ENCODE data around the gene VMAC. TPM values are rescaled to one million over a fixed set of nuclear protein-coding genes. Genes with fewer than 3 reads are reported as not detected.

VMAC gene
- total and polyA plus RNA-seq, 2 donors, result 5.9 to 10.8 TPM

DNA sequence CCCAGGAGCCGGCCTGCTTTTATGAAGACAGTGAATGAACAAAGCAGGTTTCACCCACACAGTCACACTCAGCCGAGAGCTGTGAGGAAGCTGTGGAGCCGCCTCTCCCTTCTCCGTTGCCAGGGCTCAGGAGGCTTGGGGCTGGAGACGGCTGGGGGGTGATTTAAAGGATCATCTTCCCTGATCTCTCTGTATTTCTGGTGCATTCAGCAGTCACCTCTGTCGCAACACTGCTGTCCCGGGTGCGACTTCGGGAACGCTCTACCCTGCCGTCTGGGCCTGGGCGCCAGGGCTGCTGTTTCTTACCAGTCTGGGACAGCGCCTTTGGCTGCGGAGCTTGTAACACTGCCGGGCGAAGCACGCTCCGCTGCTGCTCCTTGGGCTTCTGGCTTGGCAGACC, 27.5 kb downstream of the VMAC start:
- no peaks in the 10 kb centered on the region for H3K27me3 ChIP-seq (ENCODE audit: control insufficient read depth in 2 of 2, insufficient read depth in 1 of 2, low read length in 1 of 2)
- no peak for DNase-seq (ENCODE audit: low read depth in 6 of 9, low spot score in 9 of 9)
- H3K4me3 ChIP-seq (ENCODE audit: low read length in 2 of 2), result no peak overlapping the region
- 96% methylated on average over 18 of the region's 18 CpGs for WGBS
- no peak overlapping the region for H3K27ac ChIP-seq (ENCODE audit: low read depth in 1 of 2, low read length in 1 of 2)
- H3K9me3 ChIP-seq (ENCODE audit: control insufficient read depth in 2 of 2, insufficient read depth in 1 of 2, low read length in 1 of 2), result no peaks in the 10 kb centered on the region
- H3K4me1 ChIP-seq (ENCODE audit: control insufficient read depth in 2 of 2, insufficient read depth in 2 of 2, low read length in 2 of 2), result peaks cover 2 to 21% of the 10 kb centered on the region in 2 donors
- peaks cover 83 to 84% of the 10 kb centered on the region in 2 donors for H3K36me3 ChIP-seq (ENCODE audit: control insufficient read depth in 2 of 2, insufficient read depth in 2 of 2, low read length in 1 of 2)

GRCh38 chr19:5932609-5933262, 28.1 kb downstream of the VMAC start:
- 96% methylated on average over 21 of the region's 21 CpGs for WGBS
- peaks cover 83 to 84% of the 10 kb centered on the region in 2 donors for H3K36me3 ChIP-seq (ENCODE audit: control insufficient read depth in 2 of 2, insufficient read depth in 2 of 2, low read length in 1 of 2)
- H3K9me3 ChIP-seq (ENCODE audit: control insufficient read depth in 2 of 2, insufficient read depth in 1 of 2, low read length in 1 of 2), result no peaks in the 10 kb centered on the region
- DNase-seq (ENCODE audit: low read depth in 6 of 9, low spot score in 9 of 9), result no peak
- H3K4me1 ChIP-seq (ENCODE audit: control insufficient read depth in 2 of 2, insufficient read depth in 2 of 2, low read length in 2 of 2), result peaks cover 2 to 21% of the 10 kb centered on the region in 2 donors
- H3K27me3 ChIP-seq (ENCODE audit: control insufficient read depth in 2 of 2, insufficient read depth in 1 of 2, low read length in 1 of 2), result no peaks in the 10 kb centered on the region
- H3K4me3 ChIP-seq (ENCODE audit: low read length in 2 of 2), result no peak overlapping the region
- H3K27ac ChIP-seq (ENCODE audit: low read depth in 1 of 2, low read length in 1 of 2), result no peak overlapping the region

DNA sequence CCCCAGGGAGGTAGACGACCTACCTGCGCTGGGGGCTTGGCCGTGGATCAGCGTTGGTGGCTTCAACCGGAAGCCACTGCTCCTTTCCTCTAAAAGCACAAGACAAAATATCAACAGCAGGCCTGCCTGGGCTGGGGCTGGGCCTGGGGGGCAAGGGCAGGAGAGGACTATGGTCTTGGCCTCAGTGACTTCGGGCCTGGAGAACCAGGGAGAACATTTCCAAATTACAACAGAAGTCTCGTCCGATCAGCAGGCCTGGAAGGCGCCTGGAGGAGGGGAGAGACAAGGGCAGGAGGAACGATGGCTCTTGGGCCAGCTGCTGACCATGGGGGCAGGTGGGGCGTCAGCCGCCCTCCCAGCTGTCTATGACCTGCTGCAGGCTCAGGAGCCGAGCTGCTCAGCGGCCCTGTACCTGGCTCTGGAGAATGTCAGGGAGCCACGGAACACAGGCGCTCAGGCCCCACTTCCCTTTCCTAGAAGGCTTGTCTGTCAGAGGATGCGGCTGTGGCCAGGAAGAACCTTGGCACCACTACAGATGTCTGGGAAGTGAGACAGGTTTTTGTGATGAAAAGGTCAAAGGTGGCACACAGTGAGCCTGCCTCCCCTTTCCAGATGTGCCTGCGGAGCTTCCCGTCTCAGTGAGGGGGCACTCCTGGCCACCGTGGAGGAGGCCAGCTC, 28.9 kb downstream of the VMAC start:
- DNase-seq (ENCODE audit: low read depth in 6 of 9, low spot score in 9 of 9), result no peak
- Histone ChIP-seq H3K9me3 (ENCODE audit: control insufficient read depth in 2 of 2, insufficient read depth in 1 of 2, low read length in 1 of 2) (no peaks in the 10 kb centered on the region), H3K36me3 (ENCODE audit: control insufficient read depth in 2 of 2, insufficient read depth in 2 of 2, low read length in 1 of 2) (peaks cover 77 to 79% of the 10 kb centered on the region in 2 donors), H3K4me3 (ENCODE audit: low read length in 2 of 2) (no peak overlapping the region), H3K27ac (ENCODE audit: low read depth in 1 of 2, low read length in 1 of 2) (no peak overlapping the region), H3K4me1 (ENCODE audit: control insufficient read depth in 2 of 2, insufficient read depth in 2 of 2, low read length in 2 of 2) (peaks cover 2 to 21% of the 10 kb centered on the region in 2 donors), H3K27me3 (ENCODE audit: control insufficient read depth in 2 of 2, insufficient read depth in 1 of 2, low read length in 1 of 2) (no peaks in the 10 kb centered on the region)
- 96% methylated on average over 20 of the region's 20 CpGs for whole genome bisulfite sequencing

GRCh38 chr19:5934069-5934401, 29.4 kb downstream of the VMAC start:
- WGBS, result 98% methylated on average over 5 of the region's 5 CpGs

GRCh38 chr19:5934774-5935472, 30.3 kb downstream of the VMAC start:
- 97% methylated on average over 16 of the region's 16 CpGs for WGBS
- H3K36me3 ChIP-seq (ENCODE audit: control insufficient read depth in 2 of 2, insufficient read depth in 2 of 2, low read length in 1 of 2), result peaks cover 70 to 74% of the 10 kb centered on the region in 2 donors
- H3K27ac ChIP-seq (ENCODE audit: low read depth in 1 of 2, low read length in 1 of 2), result no peak overlapping the region
- no peaks in the 10 kb centered on the region for H3K27me3 ChIP-seq (ENCODE audit: control insufficient read depth in 2 of 2, insufficient read depth in 1 of 2, low read length in 1 of 2)
- no peaks in the 10 kb centered on the region for H3K9me3 ChIP-seq (ENCODE audit: control insufficient read depth in 2 of 2, insufficient read depth in 1 of 2, low read length in 1 of 2)
- no peak overlapping the region for H3K4me3 ChIP-seq (ENCODE audit: low read length in 2 of 2)
- DNase-seq (ENCODE audit: low read depth in 6 of 9, low spot score in 9 of 9), result no peak
- H3K4me1 ChIP-seq (ENCODE audit: control insufficient read depth in 2 of 2, insufficient read depth in 2 of 2, low read length in 2 of 2), result peaks cover 2 to 19% of the 10 kb centered on the region in 2 donors

More at GRCh38 chr19:5934069-5934401, 29.4 kb downstream of the VMAC start:
- Histone ChIP-seq H3K27ac (ENCODE audit: low read depth in 1 of 2, low read length in 1 of 2) (no peak overlapping the region), H3K36me3 (ENCODE audit: control insufficient read depth in 2 of 2, insufficient read depth in 2 of 2, low read length in 1 of 2) (peaks cover 72 to 76% of the 10 kb centered on the region in 2 donors), H3K4me3 (ENCODE audit: low read length in 2 of 2) (no peak overlapping the region), H3K9me3 (ENCODE audit: control insufficient read depth in 2 of 2, insufficient read depth in 1 of 2, low read length in 1 of 2) (no peaks in the 10 kb centered on the region), H3K27me3 (ENCODE audit: control insufficient read depth in 2 of 2, insufficient read depth in 1 of 2, low read length in 1 of 2) (no peaks in the 10 kb centered on the region), H3K4me1 (ENCODE audit: control insufficient read depth in 2 of 2, insufficient read depth in 2 of 2, low read length in 2 of 2) (peaks cover 2 to 21% of the 10 kb centered on the region in 2 donors)
- no peak for DNase-seq (ENCODE audit: low read depth in 6 of 9, low spot score in 9 of 9)

GRCh38 chr19:5935473-5936291, 31.0 kb downstream of the VMAC start:
- 96% methylated on average over 25 of the region's 25 CpGs for WGBS
- Histone ChIP-seq H3K4me3 (ENCODE audit: low read length in 2 of 2) (no peak overlapping the region), H3K4me1 (ENCODE audit: control insufficient read depth in 2 of 2, insufficient read depth in 2 of 2, low read length in 2 of 2) (peaks cover 0 to 12% of the 10 kb centered on the region in 2 donors), H3K9me3 (ENCODE audit: control insufficient read depth in 2 of 2, insufficient read depth in 1 of 2, low read length in 1 of 2) (no peaks in the 10 kb centered on the region), H3K27ac (ENCODE audit: low read depth in 1 of 2, low read length in 1 of 2) (no peak overlapping the region), H3K36me3 (ENCODE audit: control insufficient read depth in 2 of 2, insufficient read depth in 2 of 2, low read length in 1 of 2) (peaks cover 72 to 78% of the 10 kb centered on the region in 2 donors), H3K27me3 (ENCODE audit: control insufficient read depth in 2 of 2, insufficient read depth in 1 of 2, low read length in 1 of 2) (no peaks in the 10 kb centered on the region)
- DNase-seq (ENCODE audit: low read depth in 6 of 9, low spot score in 9 of 9), result no peak

- H3K9me3 ChIP-seq (ENCODE audit: control insufficient read depth in 2 of 2, insufficient read depth in 1 of 2, low read length in 1 of 2), result no peaks in the 10 kb centered on the region
- H3K4me3 ChIP-seq (ENCODE audit: low read length in 2 of 2), result no peak overlapping the region
- no peak for DNase-seq (ENCODE audit: low read depth in 6 of 9, low spot score in 9 of 9)
- H3K4me1 ChIP-seq (ENCODE audit: control insufficient read depth in 2 of 2, insufficient read depth in 2 of 2, low read length in 2 of 2), result peaks cover 0 to 8% of the 10 kb centered on the region in 2 donors
- no peak overlapping the region for H3K27ac ChIP-seq (ENCODE audit: low read depth in 1 of 2, low read length in 1 of 2)
- H3K27me3 ChIP-seq (ENCODE audit: control insufficient read depth in 2 of 2, insufficient read depth in 1 of 2, low read length in 1 of 2), result no peaks in the 10 kb centered on the region
- peaks cover 72 to 79% of the 10 kb centered on the region in 2 donors for H3K36me3 ChIP-seq (ENCODE audit: control insufficient read depth in 2 of 2, insufficient read depth in 2 of 2, low read length in 1 of 2)
- WGBS, result 98% methylated on average over 9 of the region's 9 CpGs
Measured at GRCh38 chr19:5936292-5936592, 31.6 kb downstream of the VMAC start.

GRCh38 chr19:5937550-5937949, 32.9 kb downstream of the VMAC start:
- Histone ChIP-seq H3K27me3 (ENCODE audit: control insufficient read depth in 2 of 2, insufficient read depth in 1 of 2, low read length in 1 of 2) (no peaks in the 10 kb centered on the region), H3K4me1 (ENCODE audit: control insufficient read depth in 2 of 2, insufficient read depth in 2 of 2, low read length in 2 of 2) (peaks cover 0 to 7% of the 10 kb centered on the region in 2 donors), H3K4me3 (ENCODE audit: low read length in 2 of 2) (no peak overlapping the region), H3K27ac (ENCODE audit: low read depth in 1 of 2, low read length in 1 of 2) (no peak overlapping the region), H3K36me3 (ENCODE audit: control insufficient read depth in 2 of 2, insufficient read depth in 2 of 2, low read length in 1 of 2) (peaks cover 67 to 80% of the 10 kb centered on the region in 2 donors), H3K9me3 (ENCODE audit: control insufficient read depth in 2 of 2, insufficient read depth in 1 of 2, low read length in 1 of 2) (no peaks in the 10 kb centered on the region)
- WGBS, result 87% methylated on average over 10 of the region's 10 CpGs
- no peak for DNase-seq (ENCODE audit: low read depth in 6 of 9, low spot score in 9 of 9)

All from thymus (tissue), 11 donors.